Kasumi-1 (cell line): ENCODE measurements around the gene SLC4A4.

Source experiments
- DNase-seq, 2 experiments: peaks; one replicate each; lab custom pipeline; 2025; lab: John Stamatoyannopoulos, UW

SLC4A4 gene

DNA sequence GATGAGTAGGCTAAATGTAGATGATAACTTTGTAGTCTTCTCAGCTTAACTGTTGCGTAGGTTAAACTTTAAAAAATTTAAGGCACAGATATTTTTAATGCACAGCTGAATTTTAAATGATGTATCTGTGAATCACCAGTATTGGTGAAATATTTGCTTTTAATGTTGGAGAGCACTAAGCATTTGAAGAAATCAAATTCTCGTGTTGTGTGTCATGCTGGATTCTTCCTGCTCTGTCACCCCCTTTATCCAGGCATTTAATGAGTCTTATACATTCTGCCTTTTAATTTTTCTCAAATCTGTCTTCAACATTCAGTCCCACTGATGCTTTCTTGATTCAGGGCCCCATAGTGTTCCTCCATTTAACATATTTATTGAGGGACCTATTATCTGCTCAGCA is 76.7 kb downstream of the SLC4A4 start:
- DNase-seq: no peak

DNA sequence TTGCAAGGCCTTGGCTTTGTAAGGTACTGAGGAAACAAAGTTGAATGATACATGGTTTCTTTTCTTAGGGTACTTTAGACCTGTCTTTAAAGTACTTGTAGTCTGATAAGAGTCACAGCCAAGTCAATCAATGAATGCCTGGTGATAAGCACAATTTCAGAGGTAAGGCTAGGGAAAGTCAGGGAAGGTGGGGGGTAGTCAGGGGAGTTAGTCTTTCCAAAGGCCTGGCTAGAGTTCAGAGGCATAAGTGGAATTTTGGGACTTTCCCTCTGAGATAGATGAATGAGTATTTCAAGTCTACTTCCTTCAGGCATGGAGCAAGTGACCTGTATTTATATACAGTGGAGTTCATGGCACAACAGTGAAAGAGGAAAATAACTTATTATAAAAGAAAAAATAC is 78.3 kb downstream of the SLC4A4 start:
- DNase-seq: no peak

DNA sequence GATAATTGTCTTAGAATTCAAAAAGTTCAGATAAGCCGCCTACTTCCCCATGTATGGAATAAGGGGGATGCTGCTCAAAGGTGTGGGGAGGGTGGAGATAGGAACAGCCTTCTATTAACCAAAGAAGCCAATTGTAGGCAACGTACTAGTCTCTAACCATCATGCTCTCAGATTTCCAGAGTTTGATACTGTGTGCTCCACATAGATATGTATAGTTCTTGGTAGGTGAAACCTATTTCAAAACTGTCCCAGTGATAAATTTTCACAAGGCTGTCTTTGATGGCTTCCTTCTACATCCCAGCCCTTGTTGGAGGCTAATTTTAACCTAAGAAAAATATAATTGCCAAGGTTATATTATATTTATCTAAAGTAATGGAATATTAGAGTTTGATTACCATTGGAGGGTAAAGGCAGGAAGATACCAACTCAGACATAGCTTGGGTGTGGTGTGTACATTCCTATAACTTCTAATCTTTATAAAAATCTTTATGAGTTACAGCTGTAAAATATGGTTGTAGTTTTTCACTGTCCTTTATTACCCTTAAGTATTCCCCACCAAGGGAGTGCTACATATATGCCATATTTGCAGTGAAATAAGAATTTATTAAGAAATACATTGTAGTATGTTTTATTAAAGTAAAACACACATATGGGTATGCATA is 87.7 kb downstream of the SLC4A4 start:
- DNase-seq: no peak

DNA sequence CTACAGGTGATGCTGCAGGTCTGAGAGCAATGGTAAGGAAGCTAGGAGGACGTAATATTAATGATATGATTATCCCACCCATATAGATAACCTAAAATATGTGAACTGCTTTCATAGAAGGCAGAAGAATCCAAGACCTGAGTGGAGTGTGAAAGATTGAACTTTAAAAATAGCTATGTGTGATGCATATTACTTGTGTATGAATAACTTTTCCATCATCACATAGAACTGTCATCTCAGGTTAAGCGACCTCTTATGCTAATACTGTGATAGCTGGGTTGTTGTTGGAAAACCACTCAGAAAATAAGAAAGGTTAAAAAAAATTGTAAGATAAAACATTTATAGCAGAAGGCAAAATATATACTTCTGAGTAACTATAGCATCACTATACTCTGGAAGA is 90.3 kb downstream of the SLC4A4 start:
- no peak for DNase-seq

DNA sequence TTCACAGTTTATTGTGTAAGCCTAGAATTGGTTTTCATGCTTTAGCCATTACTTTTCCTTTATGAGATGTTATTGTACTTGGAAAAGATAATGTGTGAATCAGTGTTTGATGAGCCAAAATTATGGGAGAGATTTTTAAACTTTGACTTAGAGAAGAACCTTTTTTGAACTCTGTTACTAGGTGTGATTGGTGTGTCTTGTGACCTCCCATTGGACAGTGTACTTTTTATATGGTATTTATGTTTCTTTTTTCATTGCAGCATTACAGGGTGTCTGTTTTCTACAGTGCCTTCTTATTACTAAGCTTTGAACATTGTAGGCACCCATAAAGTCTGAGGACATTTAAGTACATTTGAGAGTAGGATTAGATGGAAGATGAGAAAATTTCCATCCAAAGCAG is 91.1 kb downstream of the SLC4A4 start:
- no peak for DNase-seq

DNA sequence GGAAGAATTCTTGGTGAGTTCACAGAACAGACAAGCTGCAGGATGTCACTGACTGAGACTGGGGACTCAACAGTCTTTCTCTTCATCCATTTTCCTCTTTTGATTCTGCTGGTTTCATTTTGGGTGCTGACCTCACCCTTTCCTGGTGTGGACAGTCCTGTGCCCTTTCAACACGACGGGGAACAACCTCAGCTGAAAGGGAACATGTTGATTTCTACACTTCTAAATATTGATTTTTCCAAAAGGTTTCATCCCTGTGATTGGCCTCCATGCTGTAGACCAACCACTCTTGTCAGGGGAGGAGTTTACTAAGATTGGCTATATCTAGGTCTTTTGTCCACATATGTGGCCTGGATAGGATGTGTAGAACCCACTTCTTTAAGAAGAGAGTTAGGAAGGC is 91.8 kb downstream of the SLC4A4 start:
- DNase-seq: no peak

DNA sequence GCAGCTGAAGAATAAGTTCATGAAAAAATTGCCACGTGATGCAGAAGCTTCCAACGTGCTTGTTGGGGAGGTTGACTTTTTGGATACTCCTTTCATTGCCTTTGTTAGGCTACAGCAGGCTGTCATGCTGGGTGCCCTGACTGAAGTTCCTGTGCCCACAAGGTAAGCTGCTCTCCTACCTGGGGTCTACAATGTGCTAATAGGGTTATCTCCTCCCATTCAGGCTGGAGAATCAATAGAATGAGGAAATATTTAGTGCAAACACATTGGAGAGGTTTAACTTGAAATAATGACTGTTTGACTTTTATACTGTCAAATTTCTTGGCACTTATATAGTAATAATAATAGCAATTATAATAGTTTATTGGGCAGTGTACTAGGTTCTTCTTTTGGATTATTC is 101.8 kb downstream of the SLC4A4 start:
- no peak for DNase-seq

DNA sequence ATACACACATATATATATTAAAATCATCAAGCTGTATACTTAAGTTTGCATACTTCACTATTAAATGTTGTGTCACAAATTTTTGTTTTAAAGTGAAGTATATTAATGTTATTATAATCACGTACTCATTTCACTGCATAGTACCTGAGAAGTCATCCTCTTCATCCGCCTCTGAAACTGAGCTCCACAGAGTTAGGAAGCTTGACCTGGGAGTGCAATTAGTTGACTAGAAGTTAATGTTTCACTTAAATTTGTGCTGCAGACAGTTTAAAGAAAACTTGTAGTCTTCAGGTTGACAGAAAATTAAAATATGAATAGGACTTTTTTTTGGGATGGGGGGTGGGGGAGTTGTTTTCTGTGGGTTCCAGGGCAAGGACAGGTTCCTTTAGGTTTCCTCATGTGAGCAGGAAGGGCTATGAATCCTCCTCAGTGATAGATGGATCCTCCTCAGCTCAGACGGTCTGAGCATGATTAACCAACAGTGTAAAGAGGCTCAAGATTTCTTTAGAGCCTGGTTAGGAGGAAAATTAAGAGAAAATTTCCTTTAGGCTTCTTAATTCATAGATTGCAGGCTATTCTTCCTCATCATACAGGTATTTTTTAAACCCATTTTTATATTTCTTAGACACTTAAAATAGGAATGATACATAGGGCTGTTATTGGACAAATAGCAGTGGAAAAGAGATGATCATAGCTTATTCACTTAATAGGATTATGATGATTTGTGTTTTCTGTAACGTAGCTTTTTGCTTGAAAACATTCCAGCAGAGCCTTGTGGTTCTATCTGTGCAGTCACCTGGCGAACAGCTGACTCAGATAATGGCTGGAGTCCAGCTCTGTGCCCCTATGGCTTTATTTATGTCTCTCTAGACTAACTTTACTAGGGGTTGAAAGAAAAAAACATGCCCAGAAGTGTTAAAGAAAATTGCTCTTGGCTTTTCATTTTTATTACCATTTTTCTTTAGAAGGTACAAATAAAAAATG is 102.7 kb downstream of the SLC4A4 start:
- no peak for DNase-seq

DNA sequence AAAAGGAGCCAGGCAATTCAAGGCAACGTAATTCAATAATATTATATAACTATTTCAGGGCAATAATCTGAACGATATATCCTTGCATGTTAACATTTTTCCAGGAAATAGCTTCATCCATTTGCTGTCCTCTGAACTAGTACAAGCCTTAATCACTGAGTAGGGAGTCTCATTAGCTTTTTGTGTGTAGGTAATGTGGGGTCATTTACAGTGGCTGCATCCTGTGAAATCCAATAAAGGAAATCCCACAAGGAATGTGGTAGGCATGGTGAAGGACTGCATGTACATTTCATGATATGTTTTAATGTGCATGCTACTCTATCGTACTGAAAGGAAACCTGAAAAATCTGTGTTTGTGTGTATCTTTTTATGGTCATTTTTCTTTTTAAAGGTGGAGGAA is 103.5 kb downstream of the SLC4A4 start:
- DNase-seq: no peak

DNA sequence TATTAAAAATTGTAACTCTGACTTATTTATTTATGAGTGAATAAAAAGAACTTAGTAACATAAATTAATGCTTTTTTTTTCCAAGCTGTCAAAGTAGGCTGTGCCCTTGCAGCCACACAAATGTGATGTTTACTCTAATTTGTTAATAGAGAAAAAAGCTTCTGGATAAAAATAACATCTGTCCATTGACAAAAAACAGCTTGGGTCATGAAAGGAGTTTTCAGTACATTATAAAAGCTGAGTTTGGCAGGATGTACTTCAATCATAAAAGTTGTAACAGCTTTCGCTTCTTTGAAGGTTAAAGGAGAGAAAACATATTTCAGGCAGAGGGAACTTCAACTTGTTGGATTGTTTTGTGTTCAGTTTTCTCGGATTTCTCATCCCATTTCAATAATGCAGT is 105.6 kb downstream of the SLC4A4 start:
- no peak for DNase-seq

DNA sequence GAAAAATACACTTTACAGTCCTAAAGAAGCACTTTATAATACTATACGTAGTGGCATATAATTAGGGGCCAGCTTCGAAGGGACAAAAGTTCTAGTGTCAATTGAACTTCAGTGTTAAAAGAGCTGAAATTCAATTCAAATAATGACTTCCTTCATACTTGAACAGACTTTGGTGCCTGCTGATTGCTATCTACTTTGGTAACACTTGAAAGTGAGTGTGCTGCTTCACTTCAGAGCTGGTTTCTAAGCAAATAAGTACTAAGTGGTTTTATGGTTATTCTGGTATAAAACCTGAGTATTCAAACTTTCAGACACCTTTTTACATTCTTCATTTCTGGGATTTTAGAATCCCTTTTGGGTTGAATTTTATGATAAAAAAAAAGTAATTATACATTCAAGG is 107.0 kb downstream of the SLC4A4 start:
- no peak for DNase-seq

DNA sequence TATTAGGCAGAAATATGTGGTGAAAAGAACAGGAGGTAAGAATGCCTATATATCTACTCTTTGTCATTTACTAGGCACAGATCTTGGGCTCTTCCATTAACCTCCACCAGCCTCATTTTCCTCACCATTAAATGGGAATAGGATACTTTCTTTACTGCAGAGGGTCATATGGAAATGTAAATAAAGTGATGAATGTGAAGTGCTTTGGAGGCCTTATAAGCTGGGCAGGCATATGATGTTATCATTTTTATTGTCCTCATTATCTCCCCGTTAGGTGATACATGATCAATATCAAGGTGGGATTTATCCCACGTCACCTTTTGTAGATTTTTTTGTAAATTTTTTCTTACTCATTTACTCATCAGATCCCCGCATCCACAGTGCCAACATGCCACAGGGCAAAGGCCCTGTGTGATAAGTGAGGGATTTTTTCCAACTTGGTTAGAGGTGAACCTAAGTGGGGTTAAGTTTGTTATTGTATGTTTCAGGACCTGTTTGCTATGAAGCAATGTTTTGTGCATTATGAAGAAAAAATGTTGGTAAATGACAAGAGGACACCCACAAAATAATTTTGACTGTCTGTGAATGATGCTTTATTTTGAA is 107.8 kb downstream of the SLC4A4 start:
- DNase-seq: no peak

DNA sequence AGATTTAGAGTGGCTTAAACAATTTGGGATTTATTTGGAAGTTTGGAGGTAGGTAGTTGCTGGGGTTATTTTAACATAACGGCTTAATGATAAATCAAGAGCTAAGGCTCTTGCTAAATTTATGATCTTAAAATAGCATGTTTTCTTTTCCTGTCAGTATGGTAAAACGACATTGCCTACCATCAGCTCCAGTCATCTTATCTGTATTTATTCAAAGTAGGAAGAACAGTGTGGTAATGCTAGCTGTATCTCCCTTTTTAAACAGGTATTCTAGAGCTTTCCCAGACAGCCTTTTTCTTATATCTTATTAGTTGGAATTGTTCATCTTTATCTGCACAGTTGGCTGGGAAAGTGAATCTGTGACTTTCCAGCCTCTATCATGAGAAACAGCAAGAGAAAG is 110.2 kb downstream of the SLC4A4 start:
- no peak for DNase-seq

DNA sequence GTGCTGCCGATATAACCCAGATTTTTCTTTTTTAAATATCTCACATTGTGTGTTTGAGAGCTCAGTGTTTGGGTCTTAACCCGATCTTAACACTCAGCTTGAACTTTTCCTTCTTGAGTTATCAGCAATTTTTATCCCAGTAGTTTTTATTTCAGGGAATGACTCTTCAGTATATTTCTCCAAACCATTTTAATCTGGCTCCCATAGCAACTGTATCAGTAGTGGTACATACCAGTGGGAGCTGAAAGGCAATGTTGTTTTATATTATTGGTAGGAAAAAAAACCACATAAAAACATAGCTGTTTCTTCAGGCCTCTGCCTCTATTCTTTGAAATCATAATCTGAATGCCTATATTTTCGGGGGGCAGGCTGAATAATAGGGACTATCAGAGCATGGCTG is 111.1 kb downstream of the SLC4A4 start:
- no peak for DNase-seq

DNA sequence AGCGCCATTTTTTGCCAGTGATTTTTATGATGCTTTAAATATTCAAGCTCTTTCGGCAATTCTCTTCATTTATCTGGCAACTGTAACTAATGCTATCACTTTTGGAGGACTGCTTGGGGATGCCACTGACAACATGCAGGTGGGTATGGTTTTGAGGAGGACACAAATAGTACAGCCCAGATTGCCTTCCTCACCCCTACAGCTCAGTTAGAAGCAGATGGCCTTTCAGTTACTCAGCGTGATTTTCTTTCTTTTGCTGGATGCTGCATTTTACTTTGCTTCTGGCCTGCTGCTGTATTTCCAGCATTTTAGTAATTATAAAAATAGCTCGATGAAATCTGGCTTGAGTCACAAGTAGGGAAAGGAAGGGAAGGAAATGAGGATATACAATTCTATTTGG is 114.7 kb downstream of the SLC4A4 start:
- DNase-seq: no peak

DNA sequence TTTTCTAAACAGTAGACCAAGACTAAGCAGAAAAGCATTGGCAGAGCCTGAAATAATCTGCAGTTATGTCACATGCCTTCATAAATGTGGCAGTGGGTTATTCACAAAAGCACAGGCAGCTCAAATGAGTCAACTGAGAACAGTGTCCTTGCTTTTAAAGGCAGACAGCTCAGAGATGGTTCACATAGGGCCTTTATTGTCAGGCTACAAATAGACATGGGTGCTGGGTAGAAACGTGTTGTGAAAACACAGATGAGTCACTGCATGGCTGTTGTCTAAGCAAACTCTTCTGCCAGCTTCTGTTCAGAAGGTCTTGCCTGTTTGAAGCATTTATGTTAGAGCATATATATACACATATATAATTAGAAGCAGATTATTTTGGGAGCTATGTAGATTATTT is 118.0 kb downstream of the SLC4A4 start:
- DNase-seq: no peak

DNA sequence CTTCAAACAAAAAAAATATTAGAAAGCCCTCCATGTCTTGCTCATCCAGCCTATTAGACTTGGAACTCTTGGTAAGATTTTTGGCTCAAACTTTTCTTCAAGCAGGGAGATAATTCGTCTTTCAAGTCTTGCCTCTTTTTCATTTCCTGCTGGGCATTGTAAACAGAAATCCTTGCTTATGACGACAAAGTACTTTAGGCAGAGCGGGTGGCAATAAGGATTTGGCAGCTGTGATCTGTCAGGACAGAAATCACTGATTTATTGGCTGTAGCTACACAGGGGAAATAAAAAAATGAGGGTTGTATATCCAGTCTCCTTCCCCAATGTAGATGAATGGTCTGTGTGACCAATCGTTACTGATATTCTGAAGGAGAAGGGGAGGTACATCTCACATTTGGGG is 121.6 kb downstream of the SLC4A4 start:
- DNase-seq: no peak

DNA sequence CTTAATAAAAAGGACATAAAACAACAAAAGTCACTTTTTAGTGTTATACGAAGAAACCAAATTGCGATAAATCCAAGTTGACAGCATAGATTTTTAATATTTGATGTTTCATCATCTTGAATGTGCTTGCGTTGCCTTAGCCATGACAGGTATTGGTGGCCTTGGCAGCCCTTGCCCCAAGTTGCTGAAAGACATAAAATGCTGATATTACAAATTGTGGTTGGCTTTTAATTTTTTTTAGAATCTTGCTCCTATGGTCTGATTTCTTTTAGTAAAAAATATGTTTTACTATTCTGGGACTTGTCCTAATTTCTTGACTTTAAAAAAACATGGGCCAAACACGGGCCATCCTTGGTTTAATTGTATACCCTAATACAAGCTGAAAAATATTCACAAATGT is 122.6 kb downstream of the SLC4A4 start:
- DNase-seq: no peak

DNA sequence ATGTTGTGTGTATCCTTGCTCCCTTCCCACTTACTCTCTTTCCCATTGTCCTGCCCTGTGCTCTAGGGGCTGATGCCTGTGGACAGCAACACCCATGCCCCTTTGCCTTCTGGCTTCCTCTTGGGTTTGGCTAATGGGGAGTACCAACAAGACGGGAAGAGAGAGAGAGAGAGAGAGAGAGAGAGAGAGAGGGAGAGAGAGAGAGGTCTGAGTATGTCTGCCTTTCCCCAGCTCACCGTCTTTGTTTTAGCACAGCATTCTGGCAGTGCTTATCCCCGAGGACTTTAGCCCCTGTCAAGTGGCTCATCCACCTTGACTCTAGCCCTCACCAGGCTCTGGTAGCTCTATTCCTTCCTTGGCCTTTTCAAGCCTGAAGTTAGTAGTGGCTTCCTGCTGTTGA is 128.0 kb downstream of the SLC4A4 start:
- no peak for DNase-seq

DNA sequence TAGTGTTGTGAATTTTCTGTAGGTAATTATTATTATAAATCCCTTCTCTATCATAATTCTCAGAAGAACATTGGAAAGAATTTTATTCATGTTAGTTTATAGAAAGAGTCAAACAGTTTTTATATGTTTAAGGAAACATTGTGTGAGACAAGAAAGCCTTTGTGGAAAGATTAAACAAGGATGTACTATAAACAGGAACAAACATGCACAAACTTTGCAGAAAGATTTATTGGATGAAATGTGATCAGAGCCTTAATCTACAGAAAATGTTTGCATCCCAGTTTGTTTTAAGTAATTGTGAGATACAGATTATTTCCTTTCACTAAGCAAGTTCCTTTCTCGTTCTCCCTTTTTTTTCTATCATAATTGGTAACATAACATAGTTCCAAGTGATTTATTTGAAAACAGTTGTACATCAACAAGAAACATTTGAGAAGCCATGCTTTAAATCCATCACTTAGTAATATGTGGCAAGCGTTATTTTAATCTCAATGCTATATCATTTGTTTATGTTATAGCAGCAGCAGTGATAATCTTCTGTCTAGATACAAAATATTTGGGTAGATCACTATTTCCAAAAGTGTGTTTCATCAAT is 129.4 kb downstream of the SLC4A4 start:
- DNase-seq: no peak

DNA sequence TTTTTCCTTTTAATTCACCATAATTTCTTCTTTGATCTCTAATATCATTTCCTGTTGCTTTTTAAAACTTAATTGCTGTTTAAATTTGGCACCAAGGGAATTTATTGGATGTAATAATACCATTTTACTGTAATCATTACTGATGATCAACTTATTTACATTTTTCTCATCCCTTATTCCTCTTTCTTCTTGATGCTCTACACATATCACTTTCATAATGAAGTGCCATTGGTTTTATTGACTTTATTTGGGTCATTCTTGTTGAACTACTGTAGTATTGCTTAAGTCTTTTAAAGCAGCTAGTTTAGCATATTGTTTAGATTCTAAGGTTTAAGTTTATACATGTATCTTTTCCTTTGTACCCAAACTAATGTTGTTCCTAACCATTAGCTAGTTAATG is 130.7 kb downstream of the SLC4A4 start:
- no peak for DNase-seq

DNA sequence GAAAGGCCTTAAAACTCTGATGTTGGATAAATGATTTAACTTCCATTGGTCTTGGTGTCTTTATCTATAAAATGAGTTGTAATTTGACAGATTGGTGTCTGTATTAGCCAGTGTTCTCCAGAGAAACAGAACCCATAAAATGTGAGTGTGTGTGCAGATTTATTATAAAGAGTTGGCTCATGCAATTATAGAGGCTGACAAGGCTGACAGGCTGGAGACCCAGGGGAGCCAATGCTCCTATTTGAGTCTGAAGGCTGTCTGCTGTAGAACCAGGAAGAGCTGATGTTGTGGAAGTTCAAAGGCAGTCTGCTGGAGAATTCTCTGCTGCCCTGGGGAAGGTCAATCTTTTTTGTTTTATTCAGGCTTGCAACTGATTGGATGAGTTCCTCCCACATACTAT is 131.7 kb downstream of the SLC4A4 start:
- DNase-seq: no peak

DNA sequence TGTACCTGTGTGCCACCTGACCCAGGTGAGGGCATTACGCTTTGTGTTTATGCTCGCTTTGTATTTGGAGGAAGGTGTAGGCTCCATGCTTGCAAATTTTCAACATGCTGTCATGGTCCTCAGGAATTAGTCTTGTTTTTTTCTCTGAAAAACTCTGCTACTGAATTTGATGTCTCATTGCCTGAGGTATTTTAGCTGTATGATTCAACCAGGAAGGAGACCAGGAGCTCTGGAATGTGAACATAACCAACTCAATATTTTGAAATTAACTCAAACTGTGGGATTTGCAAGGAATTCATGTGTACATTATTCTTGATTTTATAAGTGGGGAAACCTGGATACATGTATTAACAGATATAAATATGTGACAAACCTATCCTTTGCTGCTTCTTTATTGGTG is 134.1 kb downstream of the SLC4A4 start:
- no peak for DNase-seq
